Left kidney (tissue), 2 donors: ENCODE data around the gene ZCCHC2. TPM values are rescaled to one million over a fixed set of nuclear protein-coding genes. Genes with fewer than 3 reads are reported as not detected.

Experiments used
- DNase-seq: peaks from one replicate; pipeline ENCODE4 v3.0.0-alpha.2; 2013
- polyA plus RNA-seq: library from polyadenylated mRNA; unstranded; fragments of 120-200 nt; gene quantifications from one replicate; pipeline ENCODE4 v1.2.1, GENCODE V29; 2013; ENCODE audit not compliant: insufficient read length

The ZCCHC2 gene
- polyA plus RNA-seq, 1 donor = 19.0 TPM

DNA sequence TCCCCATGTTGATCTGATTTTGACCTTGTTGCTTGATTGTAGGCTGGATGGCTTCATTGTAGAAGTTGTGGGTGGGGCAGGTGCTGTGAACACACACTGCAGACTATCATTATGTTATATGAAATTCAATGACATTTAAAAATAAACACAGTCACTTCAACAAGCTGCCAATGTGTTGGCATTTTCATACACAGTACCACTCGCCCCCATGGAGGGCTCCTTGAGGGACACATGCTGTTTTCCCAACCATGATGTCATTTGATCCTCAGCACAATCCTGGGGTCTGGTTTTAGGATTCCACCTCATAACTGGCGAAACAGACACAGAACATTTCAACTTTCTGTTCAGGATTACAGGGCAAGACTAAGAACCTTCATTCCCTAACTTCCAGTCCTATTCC, 86.9 kb downstream of the ZCCHC2 start:
- no peak for DNase-seq

DNA sequence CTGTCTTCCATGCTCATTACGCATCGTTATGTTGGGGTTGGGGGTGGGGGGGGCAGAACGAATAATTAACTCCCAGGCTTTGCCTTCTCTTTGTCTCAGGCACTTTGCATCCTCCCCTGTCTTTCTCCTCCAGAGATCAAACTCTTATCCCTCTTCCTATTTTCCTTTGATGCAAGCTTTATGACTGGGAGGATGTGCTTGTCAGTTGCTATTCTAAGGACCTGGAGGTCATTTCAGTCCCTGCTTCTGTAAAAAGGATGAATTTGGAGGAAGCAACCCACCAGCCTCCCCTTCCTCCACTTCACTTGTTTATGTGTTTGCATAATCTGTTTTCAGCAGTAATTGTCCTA, 87.5 kb downstream of the ZCCHC2 start:
- DNase-seq = no peak

DNA sequence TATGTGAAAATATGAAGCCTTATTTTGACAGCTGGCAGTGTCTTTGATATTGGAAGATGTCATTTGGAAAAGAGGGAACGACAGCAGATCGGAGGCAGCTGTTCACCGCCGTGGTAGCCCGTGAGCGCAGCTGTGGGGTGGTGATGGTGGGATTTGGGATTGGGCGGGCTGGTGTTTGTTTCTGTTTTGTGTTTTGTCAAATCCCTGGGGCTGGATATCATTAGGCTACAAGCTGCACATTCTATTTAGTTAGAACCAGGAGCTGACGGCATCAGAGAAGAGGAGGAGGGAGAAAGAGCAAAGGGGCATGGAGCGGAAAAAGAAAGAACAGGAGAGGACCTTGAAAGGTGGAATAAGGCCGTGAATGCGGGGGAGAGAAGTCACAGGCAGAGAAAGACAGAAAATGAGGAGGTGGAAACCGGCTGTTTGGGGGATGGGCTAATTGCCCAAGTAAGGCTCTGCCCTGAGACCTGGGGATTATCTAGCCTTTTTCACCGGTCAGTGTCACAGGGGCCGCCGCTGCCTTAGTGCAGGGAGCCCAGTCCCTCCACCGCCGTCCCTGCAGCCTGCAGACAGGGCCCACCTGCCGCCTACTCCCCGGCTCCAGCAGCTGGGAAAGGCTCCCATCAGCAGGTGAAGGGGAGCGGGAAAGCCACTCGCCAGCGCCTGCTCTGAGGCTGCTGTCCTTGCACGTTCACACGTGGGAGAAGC, 88.0 kb downstream of the ZCCHC2 start:
- no peak for DNase-seq

DNA sequence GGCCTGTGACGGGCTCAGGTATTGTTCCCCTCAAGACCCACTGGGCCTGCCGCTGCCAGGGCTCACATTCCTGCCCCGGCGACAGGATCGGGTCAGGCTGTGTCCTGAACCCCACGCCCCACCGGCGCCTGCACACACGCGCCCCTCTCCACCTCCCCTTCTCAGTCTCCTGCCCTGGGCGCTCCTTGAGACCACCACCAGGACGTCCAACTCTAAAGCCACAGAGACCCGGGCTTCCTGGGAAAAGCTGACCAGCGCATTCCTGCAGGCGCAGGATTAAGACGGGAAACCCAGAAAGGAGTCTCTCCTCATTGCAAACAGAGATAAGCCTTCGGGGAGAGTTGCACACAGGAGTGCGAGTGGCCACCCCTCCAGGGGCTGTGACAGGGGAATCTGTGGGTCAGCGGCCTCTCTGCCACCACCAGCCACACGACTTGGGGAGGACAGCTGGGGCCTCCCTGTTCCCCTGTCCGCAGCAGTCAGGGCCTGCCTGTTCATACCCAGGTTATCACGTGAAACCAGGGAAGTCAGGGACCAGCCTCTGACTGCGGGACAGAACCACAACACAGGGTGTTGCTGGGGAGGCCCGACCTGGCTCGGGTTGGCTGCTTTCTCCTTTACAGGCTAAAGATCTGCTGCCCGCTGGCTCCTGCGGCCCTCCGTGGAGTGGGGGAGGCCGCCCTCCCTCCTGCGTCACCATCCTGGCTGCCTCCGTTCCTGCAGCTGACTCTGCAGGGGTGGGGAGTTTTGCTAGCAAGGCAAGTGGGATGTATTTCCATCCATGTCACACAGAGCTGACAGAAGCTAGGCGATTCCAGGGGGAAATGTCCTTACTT, 88.8 kb downstream of the ZCCHC2 start:
- DNase-seq = no peak

DNA sequence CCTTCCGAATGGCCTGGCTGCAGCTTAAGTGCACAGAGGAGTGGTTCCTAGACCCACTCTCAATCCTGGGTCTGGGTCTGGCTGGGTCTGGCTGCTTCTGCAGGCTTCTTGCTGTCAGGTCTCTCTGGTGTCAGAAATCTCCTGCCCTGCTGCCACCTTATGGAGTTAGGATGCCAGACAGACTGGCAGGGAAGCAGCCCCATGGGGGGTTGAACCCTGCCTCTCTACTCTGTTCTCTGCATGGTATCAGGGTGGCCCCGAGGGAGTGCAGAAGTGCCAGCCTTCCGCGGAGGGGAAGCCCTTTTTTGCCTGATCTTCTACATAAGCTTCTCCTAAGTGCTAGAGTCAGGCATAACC, 89.4 kb downstream of the ZCCHC2 start:
- no peak for DNase-seq

DNA sequence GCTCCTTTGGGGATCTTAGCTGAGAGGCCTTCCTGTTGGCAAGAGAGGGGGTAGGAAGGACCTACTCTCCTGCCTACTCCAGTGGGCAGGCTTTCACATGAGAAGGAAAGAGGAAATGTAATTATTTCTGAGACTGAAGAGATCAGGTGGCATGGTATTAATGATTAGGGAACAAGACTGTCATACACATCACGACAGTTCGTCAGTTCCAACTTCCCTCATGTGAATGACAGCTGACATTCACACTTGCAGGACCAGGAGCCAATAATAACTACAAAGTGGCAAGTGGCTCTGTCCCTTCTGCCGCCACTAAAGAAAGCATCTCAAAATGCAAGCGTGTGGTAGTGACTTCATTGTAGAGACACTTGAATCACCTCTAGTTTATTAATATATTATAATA, 90.0 kb downstream of the ZCCHC2 start:
- DNase-seq = no peak

DNA sequence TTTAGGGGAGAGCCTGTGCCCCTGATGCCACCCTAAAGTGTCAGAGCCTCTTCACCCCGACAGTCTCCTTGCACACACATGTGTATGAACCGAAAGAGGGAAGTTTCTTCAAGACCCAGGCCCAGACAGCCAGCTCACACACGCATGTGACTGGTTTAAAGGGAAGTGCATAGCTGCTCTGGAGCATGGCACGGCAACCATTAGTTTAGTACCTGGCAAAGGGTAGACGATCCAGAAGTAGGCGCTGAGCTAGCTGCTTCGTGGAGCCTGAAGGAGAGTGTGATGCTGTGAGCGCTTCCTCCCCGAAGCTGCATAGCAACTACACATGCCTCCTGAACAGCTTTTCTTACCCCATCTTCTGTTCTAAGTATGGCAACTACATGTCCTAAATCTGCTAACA, 91.7 kb downstream of the ZCCHC2 start:
- no peak for DNase-seq

DNA sequence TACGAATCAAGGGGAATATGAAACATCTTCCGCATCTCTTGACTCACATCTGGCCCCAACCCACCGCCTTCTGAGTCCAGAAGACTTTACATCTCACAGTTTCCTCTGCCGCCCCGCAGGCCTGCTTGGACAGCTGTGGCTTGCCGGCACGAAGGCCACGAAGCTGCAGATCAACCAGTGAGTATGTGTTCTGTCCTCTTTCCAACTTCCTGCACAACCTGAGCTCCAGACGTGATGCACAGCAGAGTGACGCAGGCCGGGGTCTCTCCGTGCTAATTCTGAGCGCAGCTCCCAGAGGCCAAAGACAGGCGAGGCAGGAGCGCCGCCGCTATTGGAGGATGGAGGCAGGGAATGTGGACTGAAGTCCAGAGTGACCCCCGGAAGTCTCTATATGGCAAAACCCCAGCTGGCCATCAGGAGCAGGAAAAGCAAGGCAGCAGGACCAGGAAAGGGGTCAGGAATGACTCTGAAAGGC, 93.5 kb downstream of the ZCCHC2 start:
- no peak for DNase-seq

DNA sequence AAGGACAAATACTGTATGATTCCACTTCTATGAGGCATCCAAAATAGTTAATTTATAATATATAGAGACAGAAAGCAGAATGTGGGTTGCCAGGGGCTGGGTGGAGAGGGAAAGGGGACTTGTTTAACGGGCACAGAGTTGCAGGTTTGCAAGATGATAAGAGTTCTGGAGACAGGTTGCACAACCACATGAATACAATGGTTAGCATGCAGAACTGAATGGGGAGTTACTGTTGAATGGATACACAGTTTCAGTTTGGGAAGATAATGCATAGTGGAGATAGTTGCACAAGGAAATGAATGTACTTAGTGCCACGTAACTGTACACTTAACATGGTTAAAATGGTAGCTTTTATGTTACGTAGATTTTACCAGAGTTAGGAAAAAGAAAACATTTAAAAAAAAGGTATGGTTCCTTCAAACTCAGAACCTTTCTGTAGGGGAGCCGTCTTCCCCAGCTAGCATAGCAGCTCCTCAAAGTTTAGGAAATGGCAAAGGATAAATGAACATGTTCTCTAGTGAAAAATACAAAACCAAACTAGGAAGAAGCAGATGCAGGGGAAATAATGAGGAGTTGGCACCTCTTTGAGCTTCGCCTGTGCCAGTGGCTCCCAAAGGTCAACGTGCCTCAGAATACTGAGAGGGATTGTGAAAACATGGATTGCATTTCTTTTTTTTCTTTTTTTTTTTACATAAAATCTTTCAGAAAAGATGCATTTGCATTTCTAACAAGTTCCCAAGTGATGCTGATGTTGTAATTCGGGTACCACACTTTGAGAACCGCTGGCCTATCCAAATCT, 95.2 kb downstream of the ZCCHC2 start:
- no peak for DNase-seq

DNA sequence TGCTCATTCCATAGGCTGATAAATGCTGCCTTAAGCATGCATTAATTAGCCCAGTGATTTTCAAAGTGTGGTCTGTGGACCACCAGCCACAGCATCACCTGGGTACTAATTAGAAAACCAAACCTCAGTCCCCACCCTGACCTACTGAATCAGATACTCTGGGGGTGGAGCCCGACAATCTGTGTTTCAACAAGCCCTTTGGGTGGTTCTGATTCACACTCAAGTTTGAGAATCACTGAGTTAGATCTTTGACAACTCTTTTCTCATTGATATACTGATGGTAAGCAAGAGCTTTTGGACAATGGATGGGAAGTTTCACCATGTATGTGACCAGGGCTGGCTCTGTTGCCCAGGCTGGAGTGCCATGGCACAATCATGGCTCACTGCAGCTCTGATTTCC, 95.9 kb downstream of the ZCCHC2 start:
- DNase-seq = no peak

DNA sequence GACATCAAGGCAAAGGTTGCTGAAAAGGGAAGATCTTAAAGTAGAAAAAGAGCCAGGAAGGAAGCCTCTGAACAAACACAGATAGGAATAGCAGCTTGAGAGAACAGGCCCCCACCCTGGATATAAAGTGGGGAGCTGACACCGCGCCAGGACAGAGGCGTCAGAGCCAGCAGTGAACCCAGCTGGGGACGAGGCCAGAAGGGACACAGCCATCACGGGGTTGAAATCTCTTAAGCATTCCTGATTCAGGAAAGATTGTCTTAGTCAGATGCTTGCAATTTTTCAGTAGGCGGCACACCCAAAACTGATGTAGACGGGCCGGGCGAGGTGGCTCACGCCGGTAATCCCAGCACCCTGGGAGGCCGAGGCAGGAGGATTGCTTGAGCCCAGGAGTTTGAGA, 98.7 kb downstream of the ZCCHC2 start:
- no peak for DNase-seq

DNA sequence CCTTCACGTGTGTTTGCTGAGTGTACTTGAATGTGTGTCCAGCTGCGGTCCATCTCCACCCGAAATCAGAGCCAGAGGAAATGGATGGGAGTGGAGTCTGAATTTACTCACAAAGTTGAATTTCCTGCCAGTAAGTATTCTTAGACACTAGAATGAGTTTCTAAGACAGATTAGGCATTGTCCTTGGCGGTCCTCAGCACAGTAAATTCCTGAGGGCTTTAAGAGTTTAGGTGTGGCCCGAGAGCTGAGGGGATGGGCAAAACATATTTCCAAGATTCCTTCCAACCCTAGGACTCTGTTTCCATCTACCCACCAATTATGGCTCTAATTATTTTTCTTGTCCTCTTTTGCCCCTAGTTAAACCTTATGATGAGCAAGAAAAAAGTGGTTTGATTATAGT, 102.2 kb downstream of the ZCCHC2 start:
- DNase-seq = no peak

Other genes starting within 250 kb of the ZCCHC2 start
- 2.8 TPM for gene TNFRSF11A, start 197.7 kb upstream of the ZCCHC2 start, polyA plus RNA-seq
- gene PHLPP1, start 192.5 kb downstream of the ZCCHC2 start, polyA plus RNA-seq = 17.9 TPM